Lung (tissue), 12 donors: ENCODE measurements around the gene GLB1L3. TPM values are rescaled to one million over a fixed set of nuclear protein-coding genes. Genes with fewer than 3 reads are reported as not detected.

Experiments used
- ATAC-seq: fragments of 200-7000 bp; cut with Tn5 transposase; one replicate; pipeline ENCODE4 v1.9.1; 2020; ENCODE audit warnings: moderate number of reproducible peaks; ENCODE audit not compliant: insufficient read depth, low FRiP score
- DNase-seq, 3 donors: peaks; one replicate each; pipeline ENCODE4 v3.0.0-alpha.2; 2013 to 2017
- H3K27ac ChIP-seq, 2 donors: one replicate each; pipeline ENCODE4 v1.5.1; 2013; ENCODE audit warnings: mild to moderate bottlenecking in 2 of 2, moderate library complexity in 2 of 2, control low read depth in 1 of 2, inconsistent platforms in 1 of 2, low read depth in 1 of 2, low read length in 1 of 2
- H3K27me3 ChIP-seq, 3 donors: one replicate each; pipeline ENCODE4 v1.5.1; 2013; ENCODE audit warnings: low read length in 2 of 3; ENCODE audit not compliant: control insufficient read depth in 3 of 3, insufficient read depth in 3 of 3
- H3K36me3 ChIP-seq, 4 donors: one replicate each; pipeline ENCODE4 v1.5.1; 2013; ENCODE audit warnings: low read length in 4 of 4, mild to moderate bottlenecking in 1 of 4, moderate library complexity in 1 of 4; ENCODE audit not compliant: control insufficient read depth in 4 of 4, insufficient read depth in 4 of 4
- H3K4me1 ChIP-seq, 5 donors: one replicate each; pipeline ENCODE4 v1.5.1; 2013; ENCODE audit warnings: low read length in 5 of 5, mild to moderate bottlenecking in 2 of 5, moderate library complexity in 1 of 5; ENCODE audit not compliant: control insufficient read depth in 5 of 5, insufficient read depth in 5 of 5
- H3K4me3 ChIP-seq: one replicate; pipeline ENCODE4 v1.5.1; 2013; ENCODE audit warnings: mild to moderate bottlenecking, control low read depth, moderate library complexity
- H3K9ac ChIP-seq, 2 donors: one replicate each; pipeline ENCODE4 v1.5.1; 2013; ENCODE audit warnings: low read length in 2 of 2, control low read depth in 1 of 2; ENCODE audit not compliant: insufficient read depth in 1 of 2
- H3K9me3 ChIP-seq, 4 donors: one replicate each; pipeline ENCODE4 v1.5.1; 2013; ENCODE audit warnings: low read length in 3 of 4, mild to moderate bottlenecking in 1 of 4, moderate library complexity in 1 of 4; ENCODE audit not compliant: control insufficient read depth in 4 of 4, insufficient read depth in 3 of 4
- CTCF ChIP-seq: IDR thresholded peaks from 2 replicates; pipeline ENCODE4 v1.5.1; 2012; ENCODE audit warnings: mild to moderate bottlenecking; ENCODE audit errors: control extremely low read depth, extremely low read depth
- WGBS, 2 donors: extraction: QIAGEN DNeasy Blood & Tissue Kit; methylation state at CpG; one replicate each; pipeline ENCODE4 v1.1.7; 2013; 5-methylcytosine and 5-hydroxymethylcytosine counted together
- polyA plus RNA-seq, 2 donors: library from polyadenylated mRNA; stranded (reverse); fragments of 200-250 nt; gene quantifications; one replicate each; pipeline ENCODE4 v1.2.1, GENCODE V29; 2013
- total RNA-seq, 2 donors: library from RNA; depleted of rRNA in 1 of 2; stranded (reverse); fragments of >200 nt in 1 of 2; gene quantifications; one replicate each; pipeline ENCODE4 v1.2.1, GENCODE V29; 2014 to 2021
- donor health status: control.
- donor health status: control.
- donor health status: Bipolar disorder and iron deficiency.
- donor health status: healthy.
- donor health status: DM: yes; HTN: yes; CAD: no.

The GLB1L3 gene
- total and polyA plus RNA-seq, 4 donors = 0.06 to 0.29 (median 0.18) TPM; not detected in 1

- no peaks in the 10 kb centered on the region for H3K36me3 ChIP-seq
- H3K27ac ChIP-seq = no peak overlapping the region
- WGBS, 2 donors = 68 to 76% methylated on average over 5 of the region's 5 CpGs
- H3K9me3 ChIP-seq = peaks cover 0 to 6% (median 3%) of the 10 kb centered on the region in 4 donors
- DNase-seq = no peak
- H3K4me3 ChIP-seq = no peak overlapping the region
- TF ChIP-seq CTCF = no peak
- H3K27me3 ChIP-seq = peaks cover 0 to 2% (median 0%) of the 10 kb centered on the region in 3 donors
- H3K4me1 ChIP-seq = no peaks in the 10 kb centered on the region
- no peak for ATAC-seq
- H3K9ac ChIP-seq = no peak overlapping the region
These were observed 36.6 kb downstream of the GLB1L3 start for GRCh38 chr11:134312807-134313206.

GRCh38 chr11:134313379-134313778 lies 37.2 kb downstream of the GLB1L3 start:
- no peak overlapping the region for H3K9ac ChIP-seq
- H3K27ac ChIP-seq = no peak overlapping the region
- H3K36me3 ChIP-seq = no peaks in the 10 kb centered on the region
- TF ChIP-seq CTCF = no peak
- peaks cover 0 to 2% (median 0%) of the 10 kb centered on the region in 3 donors for H3K27me3 ChIP-seq
- WGBS, 2 donors = 86 to 89% methylated on average over 10 of the region's 10 CpGs
- ATAC-seq (no peak), DNase-seq (no peak)
- peaks cover 0 to 6% (median 3%) of the 10 kb centered on the region in 4 donors for H3K9me3 ChIP-seq
- no peaks in the 10 kb centered on the region for H3K4me1 ChIP-seq
- H3K4me3 ChIP-seq = no peak overlapping the region

GRCh38 chr11:134313821-134314607 lies 37.8 kb downstream of the GLB1L3 start:
- H3K4me3 ChIP-seq = no peak overlapping the region
- H3K4me1 ChIP-seq = no peaks in the 10 kb centered on the region
- no peak for DNase-seq
- WGBS, 2 donors = 87 to 93% methylated on average over 9 of the region's 9 CpGs
- no peak overlapping the region for H3K9ac ChIP-seq
- no peak overlapping the region for H3K27ac ChIP-seq
- ATAC-seq = no peak
- H3K9me3 ChIP-seq = peaks cover 0 to 7% (median 5%) of the 10 kb centered on the region in 4 donors
- peaks cover 0 to 2% (median 0%) of the 10 kb centered on the region in 3 donors for H3K27me3 ChIP-seq
- H3K36me3 ChIP-seq = no peaks in the 10 kb centered on the region
- no peak for TF ChIP-seq CTCF
